ENCODE results near the gene PTMS. TPM values are rescaled to one million over a fixed set of nuclear protein-coding genes. Genes with fewer than 3 reads are reported as not detected.
"Not testable (repeated sequence)": the region's sequence is repeated elsewhere in the genome, so short reads cannot be mapped to it uniquely, and the experiment has no call there.

PTMS gene
- total and polyA plus RNA-seq, 2 donors from 2014 or later = 269 to 590 TPM

- H3K4me3 ChIP-seq (ENCODE audit: low read length in 3 of 3) = no peak overlapping the region
- TF ChIP-seq, protein P1, sequence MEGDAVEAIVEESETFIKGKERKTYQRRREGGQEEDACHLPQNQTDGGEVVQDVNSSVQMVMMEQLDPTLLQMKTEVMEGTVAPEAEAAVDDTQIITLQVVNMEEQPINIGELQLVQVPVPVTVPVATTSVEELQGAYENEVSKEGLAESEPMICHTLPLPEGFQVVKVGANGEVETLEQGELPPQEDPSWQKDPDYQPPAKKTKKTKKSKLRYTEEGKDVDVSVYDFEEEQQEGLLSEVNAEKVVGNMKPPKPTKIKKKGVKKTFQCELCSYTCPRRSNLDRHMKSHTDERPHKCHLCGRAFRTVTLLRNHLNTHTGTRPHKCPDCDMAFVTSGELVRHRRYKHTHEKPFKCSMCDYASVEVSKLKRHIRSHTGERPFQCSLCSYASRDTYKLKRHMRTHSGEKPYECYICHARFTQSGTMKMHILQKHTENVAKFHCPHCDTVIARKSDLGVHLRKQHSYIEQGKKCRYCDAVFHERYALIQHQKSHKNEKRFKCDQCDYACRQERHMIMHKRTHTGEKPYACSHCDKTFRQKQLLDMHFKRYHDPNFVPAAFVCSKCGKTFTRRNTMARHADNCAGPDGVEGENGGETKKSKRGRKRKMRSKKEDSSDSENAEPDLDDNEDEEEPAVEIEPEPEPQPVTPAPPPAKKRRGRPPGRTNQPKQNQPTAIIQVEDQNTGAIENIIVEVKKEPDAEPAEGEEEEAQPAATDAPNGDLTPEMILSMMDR (IDR thresholded peaks at IDR 0.05; ENCODE audit: borderline replicate concordance, extremely low read depth, insufficient read depth) = no peak
- peaks cover 0 to 3% (median 0%) of the 10 kb centered on the region in 3 donors for H3K4me1 ChIP-seq (ENCODE audit: control insufficient read depth in 2 of 3, insufficient read depth in 2 of 3, low read depth in 1 of 3, low read length in 3 of 3)
- intact Hi-C loops (cut with DNase I) = no loop called here
- DNase-seq (no peak), FAIRE-seq (no peak)
- H3K36me3 ChIP-seq (ENCODE audit: control insufficient read depth in 2 of 3, insufficient read depth in 3 of 3, low read length in 3 of 3) = peaks cover 3 to 14% (median 6%) of the 10 kb centered on the region in 3 donors
- no peak overlapping the region for H3K9ac ChIP-seq (ENCODE audit: low read length in 3 of 3)
- no peaks in the 10 kb centered on the region for H3K9me3 ChIP-seq (ENCODE audit: control insufficient read depth in 2 of 3, insufficient read depth in 1 of 3, low read length in 3 of 3)
- no peak overlapping the region for H3K27ac ChIP-seq (ENCODE audit: low read depth in 2 of 2, low read length in 2 of 2)
- no peaks in the 10 kb centered on the region for H3K27me3 ChIP-seq (ENCODE audit: control insufficient read depth, insufficient read depth, low read length)
Measured at GRCh38 chr12:6742834-6743233, 23.3 kb upstream of the PTMS start.

- H3K36me3 ChIP-seq (ENCODE audit: control insufficient read depth in 2 of 3, insufficient read depth in 3 of 3, low read length in 3 of 3) = peaks cover 3 to 19% (median 6%) of the 10 kb centered on the region in 3 donors
- DNase-seq; intact Hi-C loops (cut with DNase I); H3K9ac ChIP-seq (ENCODE audit: low read length in 3 of 3); H3K9me3 ChIP-seq (ENCODE audit: control insufficient read depth in 2 of 3, insufficient read depth in 1 of 3, low read length in 3 of 3); H3K4me1 ChIP-seq (ENCODE audit: control insufficient read depth in 2 of 3, insufficient read depth in 2 of 3, low read depth in 1 of 3, low read length in 3 of 3); H3K27me3 ChIP-seq (ENCODE audit: control insufficient read depth, insufficient read depth, low read length); H3K27ac ChIP-seq (ENCODE audit: low read depth in 2 of 2, low read length in 2 of 2); FAIRE-seq; H3K4me3 ChIP-seq (ENCODE audit: low read length in 3 of 3): not testable (repeated sequence)
Measured at GRCh38 chr12:6743300-6743699, 22.9 kb upstream of the PTMS start.

- no peak overlapping the region for H3K27ac ChIP-seq (ENCODE audit: low read depth in 2 of 2, low read length in 2 of 2)
- H3K9ac ChIP-seq (ENCODE audit: low read length in 3 of 3) = no peak overlapping the region
- peaks cover 12 to 44% (median 26%) of the 10 kb centered on the region in 3 donors for H3K36me3 ChIP-seq (ENCODE audit: control insufficient read depth in 2 of 3, insufficient read depth in 3 of 3, low read length in 3 of 3)
- DNase-seq (peak in 1 of 5 donors; percentile 73), FAIRE-seq (no peak)
- TF ChIP-seq, protein P1 (IDR thresholded peaks at IDR 0.05; ENCODE audit: borderline replicate concordance, extremely low read depth, insufficient read depth) = no peak
- peaks cover 0 to 3% (median 0%) of the 10 kb centered on the region in 3 donors for H3K4me1 ChIP-seq (ENCODE audit: control insufficient read depth in 2 of 3, insufficient read depth in 2 of 3, low read depth in 1 of 3, low read length in 3 of 3)
- intact Hi-C loops (cut with DNase I) = no loop called here
- no peak overlapping the region for H3K4me3 ChIP-seq (ENCODE audit: low read length in 3 of 3)
- H3K9me3 ChIP-seq (ENCODE audit: control insufficient read depth in 2 of 3, insufficient read depth in 1 of 3, low read length in 3 of 3) = no peaks in the 10 kb centered on the region
- no peaks in the 10 kb centered on the region for H3K27me3 ChIP-seq (ENCODE audit: control insufficient read depth, insufficient read depth, low read length)
Measured at GRCh38 chr12:6745741-6746525, 20.2 kb upstream of the PTMS start.

DNA sequence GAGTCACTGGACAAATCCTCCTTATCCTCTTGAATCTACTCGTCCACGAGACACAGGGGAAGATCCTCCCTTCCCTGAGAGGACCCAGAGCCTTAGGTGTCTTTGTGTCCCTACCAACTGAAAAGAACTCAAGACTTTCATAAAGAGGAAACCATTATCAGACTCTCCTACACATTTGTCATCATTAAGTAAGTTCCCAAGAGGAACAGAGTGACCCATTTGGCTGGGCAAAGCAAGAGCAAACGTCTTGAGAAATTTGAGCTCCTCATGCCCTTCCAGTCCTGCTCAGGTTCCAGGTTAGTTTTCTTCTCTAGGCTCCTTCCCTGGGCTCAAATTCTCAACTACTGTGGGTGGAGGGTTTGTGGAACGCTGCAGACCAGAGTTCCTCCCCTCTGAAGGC is 18.9 kb upstream of the PTMS start:
- Histone ChIP-seq H3K27ac (ENCODE audit: low read depth in 2 of 2, low read length in 2 of 2) (no peak overlapping the region), H3K36me3 (ENCODE audit: control insufficient read depth in 2 of 3, insufficient read depth in 3 of 3, low read length in 3 of 3) (peaks cover 12 to 56% (median 30%) of the 10 kb centered on the region in 3 donors), H3K4me3 (ENCODE audit: low read length in 3 of 3) (no peak overlapping the region), H3K27me3 (ENCODE audit: control insufficient read depth, insufficient read depth, low read length) (no peaks in the 10 kb centered on the region), H3K9me3 (ENCODE audit: control insufficient read depth in 2 of 3, insufficient read depth in 1 of 3, low read length in 3 of 3) (no peaks in the 10 kb centered on the region), H3K9ac (ENCODE audit: low read length in 3 of 3) (no peak overlapping the region), H3K4me1 (ENCODE audit: control insufficient read depth in 2 of 3, insufficient read depth in 2 of 3, low read depth in 1 of 3, low read length in 3 of 3) (peaks cover 2 to 9% (median 5%) of the 10 kb centered on the region in 3 donors)
- TF ChIP-seq, protein P1 (IDR thresholded peaks at IDR 0.05; ENCODE audit: borderline replicate concordance, extremely low read depth, insufficient read depth) = no peak
- DNase-seq (no peak), FAIRE-seq (no peak)
- intact Hi-C loops (cut with DNase I) = no loop called here

All from kidney (tissue), 14 donors.